Measurements from ENCODE around the gene LBHD2. TPM values are rescaled to one million over a fixed set of nuclear protein-coding genes. Genes with fewer than 3 reads are reported as not detected.

The LBHD2 gene
- total and polyA plus RNA-seq, 2 experiments from 2014 or later = not detected

DNA sequence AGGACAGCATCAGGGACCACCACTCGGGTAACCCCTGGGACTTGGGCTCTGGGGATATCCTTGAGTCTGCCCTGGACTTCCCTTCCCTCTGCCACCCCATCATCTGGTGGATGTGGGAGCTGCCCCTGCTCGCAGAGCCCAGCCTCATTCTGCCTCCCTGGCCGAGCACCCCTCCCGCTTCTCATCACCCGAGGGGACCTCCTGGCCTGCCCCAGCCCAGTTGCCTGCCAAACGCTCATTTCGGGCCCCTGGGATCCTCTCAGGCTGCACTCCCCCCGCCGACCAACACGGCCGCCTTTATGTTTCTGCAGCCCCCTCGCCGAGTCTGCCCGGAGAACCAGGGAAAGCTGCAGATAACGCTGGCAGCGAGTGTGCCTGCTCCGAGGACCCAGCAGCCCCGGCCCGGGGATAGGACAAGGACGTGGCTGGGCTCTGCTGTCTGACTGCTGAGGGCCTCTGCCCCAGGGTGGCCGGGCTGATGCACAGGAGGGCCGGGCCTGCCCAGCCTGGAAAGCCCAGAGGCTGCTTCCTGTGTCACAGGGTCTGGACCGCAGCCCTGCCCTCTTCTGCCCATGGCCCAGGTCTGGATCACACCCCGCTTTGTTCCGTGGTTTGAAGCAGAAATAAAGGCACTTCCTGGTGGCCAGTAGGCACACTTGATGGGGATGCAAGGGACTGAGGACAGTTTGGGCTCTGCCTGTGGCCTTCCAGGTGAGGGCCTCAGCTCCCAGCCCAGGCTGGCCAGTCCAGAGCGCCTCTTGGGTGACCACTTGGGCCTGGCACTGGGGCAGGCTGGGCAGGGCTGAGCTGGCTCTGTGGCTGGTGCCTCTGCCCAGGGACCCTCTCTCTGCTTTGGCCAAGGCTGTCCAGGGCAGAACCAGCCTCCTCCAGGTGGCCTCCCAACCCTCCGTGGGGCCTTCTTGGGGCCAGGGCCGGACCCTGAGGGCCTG, 5.7 kb downstream of the LBHD2 start:
- Histone ChIP-seq H2AFZ (no peak overlapping the region), H3K9me2 (ENCODE audit: insufficient read depth) (no peaks in the 10 kb centered on the region), H3K27ac (ENCODE audit: low read depth) (no peak overlapping the region), H3K4me1 (ENCODE audit: insufficient read depth) (peaks cover 6% of the 10 kb centered on the region), H3K79me2 (replicated peaks; ENCODE audit: insufficient read depth) (no peaks in the 10 kb centered on the region), H3K36me3 (ENCODE audit: insufficient read depth) (no peaks in the 10 kb centered on the region), H3K4me3 (no peak overlapping the region), H3K27me3 (ENCODE audit: insufficient read depth) (peaks cover 22% of the 10 kb centered on the region), H4K20me1 (replicated peaks; ENCODE audit: insufficient read depth) (no peaks in the 10 kb centered on the region), H3K4me2 (no peak overlapping the region), H3F3A (replicated peaks; ENCODE audit: low read depth) (0 out of 2 replicates have a peak, but pooled peaks cover 4% of the 10 kb centered on the region)
- Mint-ChIP-seq H3K27ac (no peak overlapping the region), H3K9me3 (no peaks in the 10 kb centered on the region), H3K4me1 (peaks cover 6% of the 10 kb centered on the region), H3K4me3 (no peak overlapping the region), H3K36me3 (ENCODE audit: low read depth) (no peaks in the 10 kb centered on the region), H3K27me3 (ENCODE audit: insufficient read depth, low read depth, poor library complexity) (peaks cover 24% of the 10 kb centered on the region)
- DNase-seq (ENCODE audit: low spot score) (no peak), ATAC-seq (no peak)
- no peak for TF ChIP-seq EZH2phosphoT487 (IDR thresholded peaks at IDR 0.05; ENCODE audit: unreplicated experiment)
- TF ChIP-seq ZNF331 (CRISPR knock-in tag; IDR thresholded peaks at IDR 0.05; ENCODE audit: low read depth) = no peak
- TF ChIP-seq CTCF (conservative IDR thresholded peaks at IDR 0.05; ENCODE audit: low read depth in 2 of 2) = no peak
- TF ChIP-seq, protein P1, sequence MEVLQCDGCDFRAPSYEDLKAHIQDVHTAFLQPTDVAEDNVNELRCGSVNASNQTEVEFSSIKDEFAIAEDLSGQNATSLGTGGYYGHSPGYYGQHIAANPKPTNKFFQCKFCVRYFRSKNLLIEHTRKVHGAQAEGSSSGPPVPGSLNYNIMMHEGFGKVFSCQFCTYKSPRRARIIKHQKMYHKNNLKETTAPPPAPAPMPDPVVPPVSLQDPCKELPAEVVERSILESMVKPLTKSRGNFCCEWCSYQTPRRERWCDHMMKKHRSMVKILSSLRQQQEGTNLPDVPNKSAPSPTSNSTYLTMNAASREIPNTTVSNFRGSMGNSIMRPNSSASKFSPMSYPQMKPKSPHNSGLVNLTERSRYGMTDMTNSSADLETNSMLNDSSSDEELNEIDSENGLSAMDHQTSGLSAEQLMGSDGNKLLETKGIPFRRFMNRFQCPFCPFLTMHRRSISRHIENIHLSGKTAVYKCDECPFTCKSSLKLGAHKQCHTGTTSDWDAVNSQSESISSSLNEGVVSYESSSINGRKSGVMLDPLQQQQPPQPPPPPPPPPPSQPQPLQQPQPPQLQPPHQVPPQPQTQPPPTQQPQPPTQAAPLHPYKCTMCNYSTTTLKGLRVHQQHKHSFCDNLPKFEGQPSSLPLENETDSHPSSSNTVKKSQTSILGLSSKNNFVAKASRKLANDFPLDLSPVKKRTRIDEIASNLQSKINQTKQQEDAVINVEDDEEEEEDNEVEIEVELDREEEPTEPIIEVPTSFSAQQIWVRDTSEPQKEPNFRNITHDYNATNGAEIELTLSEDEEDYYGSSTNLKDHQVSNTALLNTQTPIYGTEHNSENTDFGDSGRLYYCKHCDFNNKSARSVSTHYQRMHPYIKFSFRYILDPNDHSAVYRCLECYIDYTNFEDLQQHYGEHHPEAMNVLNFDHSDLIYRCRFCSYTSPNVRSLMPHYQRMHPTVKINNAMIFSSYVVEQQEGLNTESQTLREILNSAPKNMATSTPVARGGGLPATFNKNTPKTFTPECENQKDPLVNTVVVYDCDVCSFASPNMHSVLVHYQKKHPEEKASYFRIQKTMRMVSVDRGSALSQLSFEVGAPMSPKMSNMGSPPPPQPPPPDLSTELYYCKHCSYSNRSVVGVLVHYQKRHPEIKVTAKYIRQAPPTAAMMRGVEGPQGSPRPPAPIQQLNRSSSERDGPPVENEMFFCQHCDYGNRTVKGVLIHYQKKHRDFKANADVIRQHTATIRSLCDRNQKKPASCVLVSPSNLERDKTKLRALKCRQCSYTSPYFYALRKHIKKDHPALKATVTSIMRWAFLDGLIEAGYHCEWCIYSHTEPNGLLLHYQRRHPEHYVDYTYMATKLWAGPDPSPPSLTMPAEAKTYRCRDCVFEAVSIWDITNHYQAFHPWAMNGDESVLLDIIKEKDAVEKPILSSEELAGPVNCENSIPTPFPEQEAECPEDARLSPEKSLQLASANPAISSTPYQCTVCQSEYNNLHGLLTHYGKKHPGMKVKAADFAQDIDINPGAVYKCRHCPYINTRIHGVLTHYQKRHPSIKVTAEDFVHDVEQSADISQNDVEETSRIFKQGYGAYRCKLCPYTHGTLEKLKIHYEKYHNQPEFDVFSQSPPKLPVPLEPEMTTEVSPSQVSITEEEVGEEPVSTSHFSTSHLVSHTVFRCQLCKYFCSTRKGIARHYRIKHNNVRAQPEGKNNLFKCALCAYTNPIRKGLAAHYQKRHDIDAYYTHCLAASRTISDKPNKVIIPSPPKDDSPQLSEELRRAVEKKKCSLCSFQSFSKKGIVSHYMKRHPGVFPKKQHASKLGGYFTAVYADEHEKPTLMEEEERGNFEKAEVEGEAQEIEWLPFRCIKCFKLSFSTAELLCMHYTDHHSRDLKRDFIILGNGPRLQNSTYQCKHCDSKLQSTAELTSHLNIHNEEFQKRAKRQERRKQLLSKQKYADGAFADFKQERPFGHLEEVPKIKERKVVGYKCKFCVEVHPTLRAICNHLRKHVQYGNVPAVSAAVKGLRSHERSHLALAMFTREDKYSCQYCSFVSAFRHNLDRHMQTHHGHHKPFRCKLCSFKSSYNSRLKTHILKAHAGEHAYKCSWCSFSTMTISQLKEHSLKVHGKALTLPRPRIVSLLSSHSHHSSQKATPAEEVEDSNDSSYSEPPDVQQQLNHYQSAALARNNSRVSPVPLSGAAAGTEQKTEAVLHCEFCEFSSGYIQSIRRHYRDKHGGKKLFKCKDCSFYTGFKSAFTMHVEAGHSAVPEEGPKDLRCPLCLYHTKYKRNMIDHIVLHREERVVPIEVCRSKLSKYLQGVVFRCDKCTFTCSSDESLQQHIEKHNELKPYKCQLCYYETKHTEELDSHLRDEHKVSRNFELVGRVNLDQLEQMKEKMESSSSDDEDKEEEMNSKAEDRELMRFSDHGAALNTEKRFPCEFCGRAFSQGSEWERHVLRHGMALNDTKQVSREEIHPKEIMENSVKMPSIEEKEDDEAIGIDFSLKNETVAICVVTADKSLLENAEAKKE (CRISPR knock-in tag; IDR thresholded peaks at IDR 0.05) = no peak
- no peak for TF ChIP-seq CREB1 (CRISPR knock-in tag; IDR thresholded peaks at IDR 0.05; ENCODE audit: low read depth)
- no peak for TF ChIP-seq STAT1 (IDR thresholded peaks at IDR 0.05; ENCODE audit: unreplicated experiment)

Data from GM23338 (cell line).